HS-5 (cell line): Measurements from ENCODE around the gene CTDP1.
"Not testable (repeated sequence)": the region's sequence is repeated elsewhere in the genome, so short reads cannot be mapped to it uniquely, and the experiment has no call there.

Experiments
- DNase-seq: peaks from one replicate; pipeline ENCODE4 v3.0.0-alpha.2; 2012; ENCODE audit warnings: low read depth

The CTDP1 gene

GRCh38 chr18:79682894-79683625, 3.5 kb downstream of the CTDP1 start:
- DNase-seq: no peak

DNA sequence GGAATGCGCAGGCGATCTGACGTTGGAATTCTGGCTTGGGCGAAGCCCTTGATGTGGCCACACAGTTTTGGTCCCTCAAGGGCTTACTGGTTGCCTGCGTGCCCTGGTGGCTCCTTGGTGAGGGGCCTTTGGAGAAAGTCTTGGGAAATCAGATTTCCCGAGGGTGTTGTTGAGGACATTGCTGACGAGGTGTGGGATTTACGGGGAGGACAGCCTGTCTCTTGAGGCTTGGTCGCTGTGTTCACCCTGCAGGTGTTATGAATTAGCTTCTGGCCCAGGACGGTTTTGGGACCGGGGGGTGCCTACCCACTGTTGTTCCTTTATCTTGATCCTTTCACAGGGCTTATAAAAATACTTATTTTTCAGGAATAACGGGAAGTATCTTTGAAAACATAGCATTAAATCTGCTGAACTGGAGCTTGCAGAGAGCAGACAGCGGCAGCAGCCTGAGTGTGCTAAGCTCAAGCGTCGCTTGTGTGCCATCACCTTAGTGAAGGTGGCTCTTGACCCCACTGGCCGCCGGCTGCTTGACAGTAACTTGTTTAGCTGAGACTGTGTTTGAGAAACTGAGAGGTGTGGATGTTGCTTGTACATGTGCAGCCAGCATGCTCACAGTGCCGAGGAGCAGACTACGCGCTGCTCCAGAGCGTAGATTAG, 4.2 kb downstream of the CTDP1 start:
- DNase-seq: no peak

- DNase-seq: no peak
These were observed 4.7 kb downstream of the CTDP1 start for GRCh38 chr18:79684283-79684631.

GRCh38 chr18:79684787-79685186, 5.2 kb downstream of the CTDP1 start:
- DNase-seq: no peak

DNA sequence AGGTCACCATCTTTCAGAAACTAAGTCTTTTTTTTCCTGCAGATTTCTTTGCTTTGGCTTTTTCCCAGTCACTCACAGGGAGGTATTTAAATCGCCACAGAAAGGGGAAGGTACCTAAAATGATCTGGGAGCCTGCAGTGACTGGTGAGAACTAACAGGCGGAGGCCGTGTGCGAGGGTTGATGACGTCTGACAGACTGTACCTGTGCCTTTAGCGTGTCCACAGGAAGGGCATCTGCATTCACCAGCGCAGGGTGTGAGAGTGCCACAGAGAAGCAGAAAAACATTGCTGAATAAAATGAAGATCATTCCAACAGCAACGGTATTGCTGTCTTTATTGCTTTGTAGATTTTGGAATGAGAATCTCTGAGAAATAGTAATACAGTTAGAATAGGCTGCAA, 5.7 kb downstream of the CTDP1 start:
- no peak for DNase-seq

DNA sequence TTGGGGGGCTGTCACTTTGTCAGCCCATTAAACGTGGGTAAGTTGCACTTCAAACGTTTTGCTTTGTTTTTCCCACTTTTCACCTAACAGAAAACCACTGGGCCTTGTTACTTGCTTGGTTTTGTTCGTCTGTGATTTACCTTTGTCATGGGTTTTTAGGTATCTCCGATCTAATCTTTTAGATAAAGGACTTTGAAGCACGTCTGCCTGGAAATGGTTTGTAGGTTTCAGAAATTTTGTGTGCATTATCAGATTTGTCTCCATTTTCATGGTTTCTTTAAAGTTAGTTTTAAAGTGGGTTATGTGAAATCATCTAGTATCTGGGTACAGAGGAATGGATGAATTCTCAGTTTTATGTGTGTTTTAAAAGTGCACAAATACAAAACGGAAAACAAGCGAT, 6.4 kb downstream of the CTDP1 start:
- DNase-seq: no peak

DNA sequence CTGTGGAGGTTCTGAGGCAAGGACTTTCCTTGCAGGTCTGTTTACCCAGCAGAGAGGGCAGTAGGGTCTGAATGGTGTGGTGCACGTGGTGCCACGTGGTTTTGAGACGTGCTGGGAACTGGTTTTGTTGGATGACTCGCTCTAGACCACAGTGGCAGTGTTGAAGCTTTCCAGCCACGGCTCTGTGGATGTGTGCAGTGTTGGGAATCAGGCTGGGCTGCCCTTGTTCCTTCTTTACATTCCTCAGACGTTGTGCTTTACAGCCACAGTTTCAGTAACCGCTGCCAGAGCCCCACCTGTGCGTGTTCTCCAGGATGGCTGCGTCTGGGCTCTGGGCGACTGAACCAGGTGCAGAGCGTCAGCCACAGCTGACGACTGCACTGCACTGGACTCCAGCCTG, 8.2 kb downstream of the CTDP1 start:
- no peak for DNase-seq

DNA sequence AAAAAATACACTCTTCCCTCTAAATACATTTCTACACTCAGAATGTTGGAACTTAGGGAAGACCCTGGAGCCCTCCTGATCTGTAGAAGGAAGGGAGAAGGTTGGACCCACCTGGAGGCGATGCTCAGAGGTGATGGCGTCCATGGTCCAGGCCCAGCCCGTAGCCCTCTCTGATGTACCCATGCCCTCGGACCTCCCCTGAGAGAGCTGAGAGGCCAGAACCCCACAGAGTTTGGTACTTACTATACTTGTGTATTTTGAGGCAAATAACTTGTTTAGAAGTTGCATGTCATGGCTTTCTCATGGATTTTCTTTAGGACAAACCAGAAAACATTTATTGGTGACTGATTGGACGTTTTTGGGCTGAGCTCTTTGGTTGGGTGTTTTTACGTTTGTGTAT, 10.5 kb downstream of the CTDP1 start:
- no peak for DNase-seq

- DNase-seq: no peak
These were observed 11.2 kb downstream of the CTDP1 start for GRCh38 chr18:79690586-79691482.

GRCh38 chr18:79692056-79692455, 12.5 kb downstream of the CTDP1 start:
- DNase-seq: no peak

DNA sequence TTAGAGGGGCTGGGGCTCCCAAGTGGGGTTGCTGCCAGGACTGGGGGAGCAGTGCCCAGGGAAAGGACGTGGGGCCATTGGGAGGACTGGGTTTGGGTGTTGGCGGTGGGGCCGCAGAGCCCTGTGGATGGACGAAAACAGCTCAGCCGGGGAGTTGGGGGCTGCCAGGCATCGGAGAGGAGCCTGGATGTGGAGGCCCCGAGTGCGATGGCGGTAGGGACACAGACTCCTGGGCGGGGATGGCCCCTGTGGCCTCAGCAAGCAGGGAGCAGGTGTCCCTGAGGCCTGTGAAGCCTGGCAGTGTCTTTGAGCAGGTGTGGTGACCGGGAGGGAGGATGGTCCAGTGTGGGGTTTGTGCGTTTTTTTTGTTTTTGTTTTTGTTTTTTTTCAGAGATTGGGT, 13.3 kb downstream of the CTDP1 start:
- no peak for DNase-seq

- no peak for DNase-seq
These were observed 14.1 kb downstream of the CTDP1 start for GRCh38 chr18:79693561-79694205.

- DNase-seq: not testable (repeated sequence)
These were observed 14.7 kb downstream of the CTDP1 start for GRCh38 chr18:79694206-79694894.

GRCh38 chr18:79694895-79695213, 15.3 kb downstream of the CTDP1 start:
- no peak for DNase-seq

GRCh38 chr18:79695269-79695668, 15.7 kb downstream of the CTDP1 start:
- no peak for DNase-seq

DNA sequence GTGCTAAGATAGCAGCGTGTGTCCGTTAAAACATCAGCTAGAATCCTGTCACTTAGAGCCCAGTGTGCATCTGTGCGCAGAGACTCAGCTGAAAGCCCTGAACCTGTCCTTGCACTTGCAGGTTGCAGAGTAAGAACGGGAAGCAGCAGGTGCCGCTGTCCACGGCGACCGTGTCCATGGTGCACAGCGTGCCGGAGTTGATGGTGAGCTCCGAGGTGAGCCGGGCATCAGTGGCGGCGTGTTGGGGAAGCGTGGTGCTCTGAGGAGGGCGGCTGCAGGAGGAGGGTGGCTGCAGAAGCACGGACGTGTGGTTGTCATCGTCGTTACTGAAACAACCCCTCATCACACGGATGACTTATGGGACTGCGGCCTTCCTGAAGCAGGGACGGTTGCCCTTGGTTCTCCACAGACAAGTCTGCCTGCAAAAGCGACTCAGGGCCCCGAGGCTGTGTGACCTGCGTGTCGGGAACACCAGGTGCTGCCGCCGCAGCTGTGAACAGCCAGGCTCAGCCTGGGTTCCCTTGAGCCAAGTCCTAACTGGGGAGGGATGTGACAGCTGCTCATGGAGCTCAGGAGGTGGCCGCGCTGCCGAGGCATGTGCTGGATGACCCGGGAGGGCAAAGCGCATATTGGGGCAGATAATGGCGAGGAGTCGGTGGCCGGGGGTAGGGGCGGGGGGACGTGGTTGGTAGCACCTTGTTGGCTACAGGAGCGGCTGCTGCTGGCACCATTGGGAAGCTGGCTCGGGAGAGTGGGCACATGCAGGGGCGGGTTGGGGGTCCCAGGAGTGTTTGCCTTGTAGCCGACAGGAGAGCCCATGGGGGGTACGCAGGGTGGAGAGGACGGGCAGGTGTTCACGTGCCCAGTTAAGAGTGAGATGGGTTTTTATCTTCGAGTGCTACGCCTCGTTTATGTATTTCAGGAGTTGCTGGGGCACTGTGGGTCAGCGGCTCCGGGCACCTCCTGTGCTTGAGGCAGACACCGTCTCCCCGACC, 16.6 kb downstream of the CTDP1 start:
- DNase-seq: no peak

DNA sequence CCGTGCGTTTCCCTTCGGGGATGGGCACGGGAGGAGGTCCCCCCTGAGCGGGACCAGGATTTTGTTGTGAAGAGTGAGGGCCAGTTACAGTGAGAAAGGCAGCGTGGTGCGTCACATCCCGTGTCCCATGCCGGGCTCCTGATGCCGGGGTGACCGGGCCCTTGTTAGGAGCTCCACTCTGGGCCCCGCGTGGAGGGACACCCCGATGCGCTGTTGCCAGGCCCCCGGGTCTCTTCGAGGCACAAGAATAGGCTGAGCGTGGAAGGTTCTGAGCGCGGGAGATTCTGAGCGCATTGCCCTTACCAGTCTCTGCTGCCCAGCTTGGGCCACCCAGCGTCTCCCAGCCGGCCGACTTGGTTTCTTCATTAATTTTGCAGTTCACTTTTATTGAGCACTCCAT, 17.6 kb downstream of the CTDP1 start:
- no peak for DNase-seq

- no peak for DNase-seq
These were observed 18.4 kb downstream of the CTDP1 start for GRCh38 chr18:79697976-79698375.

- no peak for DNase-seq
These were observed 19.2 kb downstream of the CTDP1 start for GRCh38 chr18:79698668-79699335.

DNA sequence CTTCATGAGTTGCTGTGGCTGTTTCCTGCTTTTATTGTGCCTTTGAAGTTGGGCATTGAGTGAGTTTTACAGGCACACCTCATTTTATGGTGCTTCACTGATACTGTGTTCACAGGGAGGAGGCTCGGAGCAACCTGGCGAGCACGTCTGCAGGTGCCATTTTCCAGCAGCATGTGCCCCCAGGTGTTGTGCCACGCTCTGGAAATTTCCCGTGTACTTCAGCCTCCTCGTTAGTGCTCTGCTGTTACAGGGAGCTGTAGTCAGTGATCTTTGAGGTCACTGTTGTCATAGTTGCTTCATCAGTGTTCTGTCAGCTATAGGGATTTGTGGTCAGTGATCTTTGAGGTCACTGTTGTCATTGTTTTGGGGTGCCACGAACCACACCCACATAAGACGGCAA, 20.1 kb downstream of the CTDP1 start:
- no peak for DNase-seq
